GM18519 (cell line): ENCODE measurements around the gene EIF4G3.

Source experiments
- ATAC-seq: cut with Tn5 transposase; IDR thresholded peaks from one replicate; pipeline ENCODE4 v1.9.1; 2021; ENCODE audit warnings: mild to moderate bottlenecking, moderate library complexity; ENCODE audit not compliant: unreplicated experiment, low FRiP score

EIF4G3 gene

GRCh38 chr1:21000245-21000594, 176.5 kb downstream of the EIF4G3 start:
- no peak for ATAC-seq

GRCh38 chr1:20999525-21000244, 177.0 kb downstream of the EIF4G3 start:
- no peak for ATAC-seq

- no peak for ATAC-seq
These were observed 177.9 kb downstream of the EIF4G3 start for GRCh38 chr1:20998826-20999225.

- ATAC-seq: no peak
These were observed 179.0 kb downstream of the EIF4G3 start for GRCh38 chr1:20997602-20998224.

- ATAC-seq: no peak
These were observed 180.1 kb downstream of the EIF4G3 start for GRCh38 chr1:20996554-20996953.

GRCh38 chr1:20993716-20994575, 182.8 kb downstream of the EIF4G3 start:
- ATAC-seq: no peak

- ATAC-seq: no peak
These were observed 184.2 kb downstream of the EIF4G3 start for GRCh38 chr1:20992322-20993056.

GRCh38 chr1:20988943-20989342, 187.8 kb downstream of the EIF4G3 start:
- no peak for ATAC-seq

GRCh38 chr1:20987831-20988825, 188.6 kb downstream of the EIF4G3 start:
- ATAC-seq: no peak

- ATAC-seq: no peak
These were observed 193.3 kb downstream of the EIF4G3 start for GRCh38 chr1:20983297-20983889.

GRCh38 chr1:20982316-20982715, 194.4 kb downstream of the EIF4G3 start:
- ATAC-seq: no peak

- no peak for ATAC-seq
These were observed 194.8 kb downstream of the EIF4G3 start for GRCh38 chr1:20981915-20982314.

GRCh38 chr1:20980051-20980450, 196.6 kb downstream of the EIF4G3 start:
- ATAC-seq: no peak

- ATAC-seq: no peak
These were observed 198.3 kb downstream of the EIF4G3 start for GRCh38 chr1:20978413-20978812.

- ATAC-seq: no peak
These were observed 201.0 kb downstream of the EIF4G3 start for GRCh38 chr1:20975668-20976067.

- no peak for ATAC-seq
These were observed 201.7 kb downstream of the EIF4G3 start for GRCh38 chr1:20974951-20975350.

- ATAC-seq: no peak
These were observed 202.6 kb downstream of the EIF4G3 start for GRCh38 chr1:20974069-20974468.

- ATAC-seq: no peak
These were observed 203.8 kb downstream of the EIF4G3 start for GRCh38 chr1:20972855-20973254.
